Ramos (cell line): Measurements from ENCODE around the gene SLC17A9.

Experiments
- in situ Hi-C: fragments of 300-500 bp; cut with MboI; formaldehyde crosslinking; loops from one replicate; pipeline ENCODE4 v1.14.3; 2022; ENCODE audit warnings: low sequenced_read_pairs; ENCODE audit not compliant: unreplicated experiment

SLC17A9 gene

GRCh38 chr20:62966212-62967148 lies 14.0 kb downstream of the SLC17A9 start:
- in situ Hi-C loops: no loop called here

- in situ Hi-C loops: no loop called here
Observed at GRCh38 chr20:62967149-62967501, 14.6 kb downstream of the SLC17A9 start.

GRCh38 chr20:62967628-62968351 lies 15.3 kb downstream of the SLC17A9 start:
- in situ Hi-C loops: no loop called here

- in situ Hi-C loops: no loop called here
Observed at GRCh38 chr20:62968378-62969178, 16.1 kb downstream of the SLC17A9 start.

GRCh38 chr20:62969179-62969760 lies 16.8 kb downstream of the SLC17A9 start:
- in situ Hi-C loops: no loop called here

- in situ Hi-C loops: no loop called here
Observed at GRCh38 chr20:62969939-62970306, 17.4 kb downstream of the SLC17A9 start.

GRCh38 chr20:62970307-62971210 lies 18.1 kb downstream of the SLC17A9 start:
- in situ Hi-C loops: no loop called here

- in situ Hi-C loops: no loop called here
Observed at GRCh38 chr20:62971211-62971949, 18.9 kb downstream of the SLC17A9 start.

GRCh38 chr20:62971950-62972844 lies 19.7 kb downstream of the SLC17A9 start:
- in situ Hi-C loops: no loop called here

- in situ Hi-C loops: no loop called here
Observed at GRCh38 chr20:62972845-62973745, 20.6 kb downstream of the SLC17A9 start.

- in situ Hi-C loops: no loop called here
Observed at GRCh38 chr20:62975251-62975760, 22.8 kb downstream of the SLC17A9 start.

GRCh38 chr20:62975812-62976508 lies 23.5 kb downstream of the SLC17A9 start:
- in situ Hi-C loops: no loop called here

- in situ Hi-C loops: no loop called here
Observed at GRCh38 chr20:62976886-62977285, 24.4 kb downstream of the SLC17A9 start.

- in situ Hi-C loops: no loop called here
Observed at GRCh38 chr20:62977613-62978560, 25.4 kb downstream of the SLC17A9 start.

- in situ Hi-C loops: no loop called here
Observed at GRCh38 chr20:62978561-62978943, 26.0 kb downstream of the SLC17A9 start.
